Keratinocyte (primary cell): Measurements from ENCODE around the gene B4GALT2.

Experiments
- CTCF ChIP-seq, 3 experiments: IDR thresholded peaks in 1 of 3; conservative IDR thresholded peaks in 1 of 3; optimal IDR thresholded peaks in 1 of 3; 2 replicates in 2 of 3; 3 replicates in 1 of 3; pipeline versions ENCODE3 to v1.5.1; 2011; ENCODE audit warnings: low read length in 3 of 3, mild to moderate bottlenecking in 3 of 3, moderate library complexity in 2 of 3, control low read depth in 1 of 3, inconsistent platforms in 1 of 3; ENCODE audit not compliant: insufficient read depth in 2 of 3; ENCODE audit errors: extremely low read depth in 1 of 3
- EZH2 ChIP-seq: IDR thresholded peaks from one replicate; pipeline ENCODE4 v1.6.1; 2012; ENCODE audit warnings: inconsistent platforms, mild to moderate bottlenecking, low read length, moderate library complexity

- no peak for TF ChIP-seq CTCF (optimal IDR thresholded peaks at IDR 0.05 in 1 of 3, IDR thresholded peaks at IDR 0.05 in 1 of 3, conservative IDR thresholded peaks at IDR 0.05 in 1 of 3; ENCODE audit: extremely low read depth in 1 of 3, insufficient read depth in 2 of 3, low read length in 3 of 3)
- no peak for TF ChIP-seq EZH2
Observed at GRCh38 chr1:44038876-44039657, 60.1 kb downstream of the B4GALT2 start.
